ENCODE results near the gene EPHA3. TPM values are rescaled to one million over a fixed set of nuclear protein-coding genes. Genes with fewer than 3 reads are reported as not detected.
A peak's percentile ranks its signal among the peaks of the same experiment; 100 is the strongest.

Gene EPHA3
- total and polyA plus RNA-seq, 7 donors: under 0.01 to 23.5 (median 13.3) TPM; not detected in 1

- H3K36me3 ChIP-seq: no peaks in the 10 kb centered on the region
- intact Hi-C loops (cut with DNase I): no loop called here
- 18 to 39% methylated on average over 5 of the region's 5 CpGs for WGBS, 2 donors
- peaks cover 0 to 12% (median 5%) of the 10 kb centered on the region in 4 donors for H3K4me1 ChIP-seq
- peak overlapping the region in 1 of 4 donors; percentile 23 for H3K27ac ChIP-seq
- TF ChIP-seq POLR2A (IDR thresholded peaks at IDR 0.05) (no peak), POLR2AphosphoS5 (IDR thresholded peaks at IDR 0.05) (no peak), EP300 (IDR thresholded peaks at IDR 0.05) (no peak)
- TF ChIP-seq, protein P1, sequence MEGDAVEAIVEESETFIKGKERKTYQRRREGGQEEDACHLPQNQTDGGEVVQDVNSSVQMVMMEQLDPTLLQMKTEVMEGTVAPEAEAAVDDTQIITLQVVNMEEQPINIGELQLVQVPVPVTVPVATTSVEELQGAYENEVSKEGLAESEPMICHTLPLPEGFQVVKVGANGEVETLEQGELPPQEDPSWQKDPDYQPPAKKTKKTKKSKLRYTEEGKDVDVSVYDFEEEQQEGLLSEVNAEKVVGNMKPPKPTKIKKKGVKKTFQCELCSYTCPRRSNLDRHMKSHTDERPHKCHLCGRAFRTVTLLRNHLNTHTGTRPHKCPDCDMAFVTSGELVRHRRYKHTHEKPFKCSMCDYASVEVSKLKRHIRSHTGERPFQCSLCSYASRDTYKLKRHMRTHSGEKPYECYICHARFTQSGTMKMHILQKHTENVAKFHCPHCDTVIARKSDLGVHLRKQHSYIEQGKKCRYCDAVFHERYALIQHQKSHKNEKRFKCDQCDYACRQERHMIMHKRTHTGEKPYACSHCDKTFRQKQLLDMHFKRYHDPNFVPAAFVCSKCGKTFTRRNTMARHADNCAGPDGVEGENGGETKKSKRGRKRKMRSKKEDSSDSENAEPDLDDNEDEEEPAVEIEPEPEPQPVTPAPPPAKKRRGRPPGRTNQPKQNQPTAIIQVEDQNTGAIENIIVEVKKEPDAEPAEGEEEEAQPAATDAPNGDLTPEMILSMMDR (IDR thresholded peaks at IDR 0.05): no peak
- no peaks in the 10 kb centered on the region for H3K9me3 ChIP-seq
- H3K4me3 ChIP-seq: peak overlapping the region; percentile 22 to 53 (median 46)
- DNase-seq: no peak
- H3K27me3 ChIP-seq: peaks cover 0 to 24% (median 4%) of the 10 kb centered on the region in 3 donors
Measured at GRCh38 chr3:89108291-89108550, 800 bp downstream of the EPHA3 start.

DNA sequence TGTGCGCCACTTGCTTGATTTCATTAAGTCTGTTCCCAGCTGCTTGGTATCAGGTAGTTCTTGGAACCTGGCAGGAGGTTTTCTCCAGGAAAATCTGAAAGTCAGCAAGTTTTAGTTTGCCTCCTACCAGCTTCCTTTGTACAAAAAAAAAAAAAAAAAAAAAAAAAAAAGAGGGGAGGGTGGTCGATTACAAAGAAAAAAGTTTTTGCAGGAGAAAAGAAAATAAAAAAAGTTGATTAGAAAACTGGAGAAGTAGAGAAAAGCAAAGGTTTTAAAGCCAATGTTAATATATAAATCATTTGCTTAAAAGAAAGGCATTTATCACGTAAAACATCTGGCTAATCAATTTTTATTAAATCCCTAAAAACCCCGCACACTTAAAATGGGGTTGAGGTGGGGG lies 5.9 kb downstream of the EPHA3 start:
- peak overlapping the region in 1 of 4 donors; percentile 49 for H3K27ac ChIP-seq
- peaks cover 0 to 10% (median 4%) of the 10 kb centered on the region in 4 donors for H3K4me1 ChIP-seq
- H3K9me3 ChIP-seq: no peaks in the 10 kb centered on the region
- no peaks in the 10 kb centered on the region for H3K36me3 ChIP-seq
- intact Hi-C loops (cut with DNase I): loop anchor here (10.0 kb wide), 1 partner anchor 909 kb away; no protein-coding TSS in a partner anchor
- TF ChIP-seq EP300 (IDR thresholded peaks at IDR 0.05) (no peak), POLR2AphosphoS5 (IDR thresholded peaks at IDR 0.05) (no peak), POLR2A (IDR thresholded peaks at IDR 0.05) (no peak)
- TF ChIP-seq, protein P1 (IDR thresholded peaks at IDR 0.05): no peak
- WGBS, 2 donors: 58 to 73% methylated on average over 4 of the region's 4 CpGs
- H3K27me3 ChIP-seq: peaks cover 0 to 18% (median 3%) of the 10 kb centered on the region in 3 donors
- no peak overlapping the region for H3K4me3 ChIP-seq
- no peak for DNase-seq

DNA sequence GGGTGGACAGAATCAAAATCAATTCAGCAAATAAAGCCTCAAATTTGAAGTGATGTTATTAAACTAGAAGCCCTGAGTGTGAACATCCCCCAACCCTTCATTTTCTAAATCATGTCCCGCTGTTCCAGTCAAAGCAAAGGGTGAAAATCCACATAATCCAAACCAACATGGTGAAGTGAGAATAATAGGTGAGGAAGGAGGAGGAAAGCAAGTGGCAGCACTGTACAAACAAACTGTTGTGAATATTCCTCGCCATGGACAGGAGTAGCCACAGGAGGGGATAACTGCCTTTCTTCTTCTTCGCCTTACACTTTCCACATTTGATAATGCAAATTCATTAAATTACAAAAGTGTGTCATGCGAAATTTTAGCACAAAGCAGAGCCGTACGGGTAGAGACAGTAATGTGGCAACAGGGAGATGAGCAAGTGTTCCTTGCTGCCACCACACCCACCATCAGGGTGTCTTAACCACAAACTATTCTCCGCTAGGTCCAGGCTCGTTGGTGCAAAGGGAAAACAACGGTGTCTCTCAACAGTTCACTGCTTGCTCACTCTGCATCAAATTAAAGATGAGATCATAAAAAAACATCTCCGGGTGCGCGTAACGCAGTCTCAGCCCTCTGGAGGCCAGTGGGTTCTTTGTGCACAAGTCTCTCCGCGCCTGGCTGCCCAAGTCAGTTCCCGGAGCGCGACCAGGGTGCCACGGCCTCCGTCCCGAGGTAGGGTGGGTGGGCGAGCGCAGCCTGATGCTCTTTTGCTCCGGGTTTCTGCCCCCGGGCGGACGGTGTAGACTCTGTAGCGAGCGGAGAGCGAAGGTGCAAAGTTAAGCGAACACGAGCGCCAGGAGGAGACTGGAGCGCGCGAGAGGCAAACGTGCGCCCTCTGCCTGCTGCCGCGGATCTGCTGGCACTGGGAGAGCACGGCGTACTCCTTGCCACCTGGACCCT lies 6.7 kb downstream of the EPHA3 start:
- 5% methylated on average over 42 of the region's 42 CpGs for WGBS, 2 donors
- TF ChIP-seq, protein P1 (IDR thresholded peaks at IDR 0.05): peak in 3 of 4 experiments; percentile 29 to 58 (median 35)
- no peak for TF ChIP-seq EP300 (IDR thresholded peaks at IDR 0.05)
- TF ChIP-seq POLR2A (IDR thresholded peaks at IDR 0.05): no peak
- Histone ChIP-seq H3K9me3 (no peaks in the 10 kb centered on the region), H3K27me3 (peaks cover 0 to 13% (median 0%) of the 10 kb centered on the region in 3 donors), H3K4me3 (peak overlapping the region; percentile 37 to 49 (median 44)), H3K27ac (peak overlapping the region; percentile 5 to 75 (median 42)), H3K36me3 (no peaks in the 10 kb centered on the region), H3K4me1 (peaks cover 0 to 10% (median 4%) of the 10 kb centered on the region in 4 donors)
- intact Hi-C loops (cut with DNase I): loop anchor here (10.0 kb wide), 1 partner anchor 909 kb away; no protein-coding TSS in a partner anchor
- peak; percentile 76 for DNase-seq

DNA sequence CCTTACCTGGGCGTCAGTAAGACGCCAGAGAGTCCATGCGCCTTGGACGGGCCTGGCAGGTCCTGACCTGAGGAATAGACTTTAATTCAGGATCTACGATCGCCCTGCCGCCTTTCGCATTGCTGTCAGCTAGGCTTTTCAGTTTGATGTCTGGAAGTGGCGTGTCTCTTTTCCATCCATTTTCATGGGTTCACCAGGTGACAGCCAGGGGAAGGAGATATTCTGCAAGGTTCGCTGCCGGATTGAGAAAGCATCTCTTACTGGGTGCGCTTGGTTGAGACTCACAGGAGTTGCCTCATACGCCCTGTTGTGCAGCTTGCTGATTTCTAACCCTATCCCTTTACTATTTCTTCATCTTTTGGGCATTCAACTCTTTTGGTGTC lies 7.4 kb downstream of the EPHA3 start:
- peaks cover 0 to 10% (median 4%) of the 10 kb centered on the region in 4 donors for H3K4me1 ChIP-seq
- H3K27me3 ChIP-seq: peaks cover 0 to 13% (median 0%) of the 10 kb centered on the region in 3 donors
- H3K36me3 ChIP-seq: no peaks in the 10 kb centered on the region
- intact Hi-C loops (cut with DNase I): loop anchor here (10.0 kb wide), 1 partner anchor 910 kb away; no protein-coding TSS in a partner anchor
- DNase-seq: no peak
- peak overlapping the region; percentile 37 to 49 (median 44) for H3K4me3 ChIP-seq
- no peaks in the 10 kb centered on the region for H3K9me3 ChIP-seq
- TF ChIP-seq POLR2AphosphoS5 (IDR thresholded peaks at IDR 0.05) (no peak), EP300 (IDR thresholded peaks at IDR 0.05) (no peak)
- WGBS, 2 donors: 23 to 24% methylated on average over 13 of the region's 13 CpGs
- H3K27ac ChIP-seq: peak overlapping the region in 3 of 4 donors; percentile 35 to 75 (median 49)

GRCh38 chr3:89116476-89116875 lies 9.1 kb downstream of the EPHA3 start:
- H3K36me3 ChIP-seq: no peaks in the 10 kb centered on the region
- no peak for DNase-seq
- H3K27me3 ChIP-seq: peaks cover 0 to 13% (median 0%) of the 10 kb centered on the region in 3 donors
- H3K9me3 ChIP-seq: no peaks in the 10 kb centered on the region
- peaks cover 0 to 10% (median 4%) of the 10 kb centered on the region in 4 donors for H3K4me1 ChIP-seq
- no peak for TF ChIP-seq POLR2A (IDR thresholded peaks at IDR 0.05)
- TF ChIP-seq EP300 (IDR thresholded peaks at IDR 0.05): no peak
- intact Hi-C loops (cut with DNase I): loop anchor here (10.0 kb wide), 1 partner anchor 912 kb away; no protein-coding TSS in a partner anchor
- H3K27ac ChIP-seq: no peak overlapping the region
- H3K4me3 ChIP-seq: no peak overlapping the region
